GM12864 (cell line): ENCODE measurements around the gene TXLNG.

Source experiments
- DNase-seq: peaks from one replicate; pipeline ENCODE4 v3.0.0-alpha.2; 2011; ENCODE audit warnings: low read depth
- H3K4me3 ChIP-seq: 2 replicates; pipeline ENCODE4 v1.5.1; 2011; ENCODE audit warnings: mild to moderate bottlenecking, low read depth, low read length, control low read depth
- TF ChIP-seq, protein P1 (sequence below): IDR thresholded peaks from 2 replicates; pipeline ENCODE4 v1.5.1; 2011; ENCODE audit warnings: low read depth, mild to moderate bottlenecking, moderate library complexity, low read length, control low read depth, inconsistent platforms; ENCODE audit errors: missing control alignments

TXLNG gene

DNA sequence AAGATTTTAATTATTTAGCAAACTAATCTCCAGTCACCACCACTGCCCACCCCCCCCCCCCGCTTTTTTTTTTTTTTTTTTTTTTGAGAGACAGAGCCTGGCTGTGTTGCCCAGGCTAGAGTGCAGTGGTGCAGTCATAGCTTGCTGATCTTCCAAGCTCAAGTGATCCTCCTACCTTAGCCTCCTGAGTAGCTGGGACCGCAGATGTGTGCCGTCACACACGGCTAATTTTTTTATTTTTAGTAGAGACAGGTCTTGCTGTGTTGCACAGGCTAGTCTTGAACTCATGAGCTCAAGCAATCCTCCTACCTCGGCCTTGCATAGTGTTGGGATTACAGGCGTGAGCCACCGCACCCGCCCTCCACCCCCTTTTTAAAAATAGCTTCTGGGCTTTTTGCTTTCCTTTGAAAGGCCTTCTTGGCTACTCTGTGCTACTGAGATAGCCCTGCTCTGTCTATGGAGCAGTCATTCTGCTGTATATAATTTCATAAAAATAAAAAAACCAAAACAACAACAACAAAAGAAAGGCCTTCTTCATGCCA is 18.7 kb downstream of the TXLNG start:
- TF ChIP-seq, protein P1, sequence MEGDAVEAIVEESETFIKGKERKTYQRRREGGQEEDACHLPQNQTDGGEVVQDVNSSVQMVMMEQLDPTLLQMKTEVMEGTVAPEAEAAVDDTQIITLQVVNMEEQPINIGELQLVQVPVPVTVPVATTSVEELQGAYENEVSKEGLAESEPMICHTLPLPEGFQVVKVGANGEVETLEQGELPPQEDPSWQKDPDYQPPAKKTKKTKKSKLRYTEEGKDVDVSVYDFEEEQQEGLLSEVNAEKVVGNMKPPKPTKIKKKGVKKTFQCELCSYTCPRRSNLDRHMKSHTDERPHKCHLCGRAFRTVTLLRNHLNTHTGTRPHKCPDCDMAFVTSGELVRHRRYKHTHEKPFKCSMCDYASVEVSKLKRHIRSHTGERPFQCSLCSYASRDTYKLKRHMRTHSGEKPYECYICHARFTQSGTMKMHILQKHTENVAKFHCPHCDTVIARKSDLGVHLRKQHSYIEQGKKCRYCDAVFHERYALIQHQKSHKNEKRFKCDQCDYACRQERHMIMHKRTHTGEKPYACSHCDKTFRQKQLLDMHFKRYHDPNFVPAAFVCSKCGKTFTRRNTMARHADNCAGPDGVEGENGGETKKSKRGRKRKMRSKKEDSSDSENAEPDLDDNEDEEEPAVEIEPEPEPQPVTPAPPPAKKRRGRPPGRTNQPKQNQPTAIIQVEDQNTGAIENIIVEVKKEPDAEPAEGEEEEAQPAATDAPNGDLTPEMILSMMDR: no peak
- no peak overlapping the region for H3K4me3 ChIP-seq

DNA sequence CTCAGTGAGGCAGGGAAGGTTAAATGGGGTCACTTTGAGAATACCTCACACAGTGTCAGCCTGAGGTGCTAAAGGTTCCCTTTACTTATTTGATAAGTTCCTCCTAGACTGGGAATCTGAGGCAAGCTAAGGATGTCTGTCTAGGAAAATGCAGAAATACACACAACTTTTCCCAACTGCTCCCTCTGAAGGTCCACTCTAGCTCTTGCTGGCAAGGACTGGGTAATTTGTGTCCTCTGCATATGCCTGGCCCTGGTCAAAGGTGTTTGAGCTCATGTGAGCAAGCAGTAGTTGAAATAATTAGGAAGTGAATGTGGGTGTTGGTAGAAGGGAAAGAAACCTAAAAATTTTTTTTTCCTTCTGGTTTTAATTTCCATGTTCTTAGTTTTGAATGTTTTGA is 21.3 kb downstream of the TXLNG start:
- no peak for DNase-seq
- TF ChIP-seq, protein P1: no peak
- H3K4me3 ChIP-seq: no peak overlapping the region

More for the DNA sequence above, 18.7 kb downstream of the TXLNG start:
- DNase-seq: peak; percentile 5

DNA sequence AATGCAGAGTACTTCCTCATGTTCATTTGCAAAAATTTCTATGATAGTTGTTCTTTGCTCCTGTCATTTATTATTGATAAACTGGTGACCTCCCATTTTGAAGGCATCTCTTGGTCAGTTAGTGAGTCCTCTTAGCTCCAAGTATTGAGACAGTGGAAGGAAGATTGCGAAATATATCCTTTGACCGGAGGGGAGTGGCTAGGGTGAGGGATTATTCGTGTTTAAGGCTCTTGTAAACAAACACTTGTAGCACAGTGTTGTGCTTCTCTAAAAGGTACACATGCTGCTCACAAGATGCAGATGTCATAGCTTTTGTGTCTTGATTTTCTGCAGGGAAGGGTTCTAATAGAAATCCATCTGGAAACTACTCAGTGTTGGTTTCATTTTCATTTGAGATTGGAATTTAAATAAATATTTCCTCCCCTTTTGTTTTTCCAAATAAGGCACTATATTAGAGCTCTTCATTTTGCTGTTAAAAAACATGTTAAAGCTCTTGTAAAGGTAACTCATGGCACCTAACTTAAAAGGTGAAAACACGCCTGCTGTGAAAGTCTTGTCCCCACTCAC is 21.8 kb downstream of the TXLNG start:
- H3K4me3 ChIP-seq: no peak overlapping the region
- DNase-seq: no peak
- TF ChIP-seq, protein P1: no peak

DNA sequence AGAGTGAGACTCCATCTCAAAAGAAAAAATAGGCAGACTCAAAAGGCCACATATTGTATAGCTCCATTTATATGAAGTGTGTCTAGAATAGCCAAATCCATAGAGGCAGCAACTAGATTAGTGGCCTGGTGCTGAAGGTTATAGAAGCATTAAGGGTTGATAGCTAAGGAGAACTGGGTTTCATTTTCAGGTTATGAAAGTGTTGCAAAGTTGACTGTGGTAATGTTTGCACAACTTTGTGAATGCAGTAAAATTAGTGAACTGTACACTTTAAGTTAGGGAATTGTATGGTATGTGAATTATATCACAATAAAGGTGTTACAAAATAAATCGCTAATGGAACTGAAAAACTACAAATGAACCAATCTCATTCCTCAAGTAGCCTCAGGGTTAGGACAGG is 28.3 kb downstream of the TXLNG start:
- H3K4me3 ChIP-seq: no peak overlapping the region
- TF ChIP-seq, protein P1: no peak
- no peak for DNase-seq

DNA sequence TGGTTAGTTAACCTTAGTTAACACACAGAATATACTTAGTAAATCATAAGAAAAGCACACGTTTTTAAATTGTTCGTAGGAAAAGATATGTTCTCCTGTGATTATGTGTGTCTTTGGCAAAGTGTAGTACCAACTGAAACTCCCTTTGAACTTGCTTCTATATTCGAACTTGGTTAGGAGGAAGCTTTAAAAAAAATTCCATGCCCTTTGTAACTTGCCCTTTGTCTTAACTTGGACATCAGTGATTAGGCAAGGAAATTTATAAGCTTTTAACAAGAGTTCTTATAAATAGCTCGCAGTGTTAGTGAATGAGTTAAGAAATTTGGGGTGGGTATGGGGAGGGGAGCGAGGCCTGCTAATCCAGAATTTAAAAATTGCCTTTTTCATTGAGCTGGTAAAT is 33.4 kb downstream of the TXLNG start:
- TF ChIP-seq, protein P1: no peak
- H3K4me3 ChIP-seq: no peak overlapping the region
- no peak for DNase-seq

DNA sequence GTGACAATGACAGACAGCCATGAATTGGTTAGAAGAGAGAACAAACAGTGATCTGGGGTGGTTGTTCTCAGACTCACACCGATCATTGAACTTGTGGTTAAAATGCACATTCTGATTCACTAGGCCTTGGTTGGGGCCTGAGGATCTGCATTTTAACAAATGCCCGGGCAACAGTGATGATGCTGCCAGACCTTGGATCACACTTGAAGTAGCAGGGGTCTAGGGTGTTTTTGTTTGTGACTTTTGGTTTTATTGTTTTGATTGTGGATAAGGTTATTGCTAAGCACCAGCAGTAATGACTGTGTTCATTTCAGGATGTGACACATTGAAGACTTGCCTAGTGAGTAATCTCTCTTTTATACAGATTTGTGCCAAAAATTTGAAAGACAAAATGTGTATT is 36.5 kb downstream of the TXLNG start:
- H3K4me3 ChIP-seq: no peak overlapping the region
- TF ChIP-seq, protein P1: no peak
- no peak for DNase-seq
